Inflammatory macrophage treated with lipopolysaccharide for 4 hours (primary cell): Measurements from ENCODE around the gene FBXL4.
A peak's percentile ranks its signal among the peaks of the same experiment; 100 is the strongest.

Experiments used
- DNase-seq: peaks from one replicate; pipeline ENCODE4 v3.0.0-alpha.2; 2020

The FBXL4 gene

GRCh38 chr6:98836962-98837944 lies 110.5 kb downstream of the FBXL4 start:
- DNase-seq = no peak

- DNase-seq = no peak
Measured at GRCh38 chr6:98836025-98836961, 111.5 kb downstream of the FBXL4 start.

GRCh38 chr6:98835149-98836024 lies 112.4 kb downstream of the FBXL4 start:
- no peak for DNase-seq

GRCh38 chr6:98834060-98835031 lies 113.4 kb downstream of the FBXL4 start, which contains the start of gene POU3F2:
TSS of gene POU3F2 (plus strand) at chr6:98834574. CDS start at chr6:98834874, 300 bp downstream.
- peak; percentile 54 for DNase-seq

- no peak for DNase-seq
Measured at GRCh38 chr6:98833307-98834059, 114.3 kb downstream of the FBXL4 start.

GRCh38 chr6:98833057-98833306 lies 114.8 kb downstream of the FBXL4 start:
- DNase-seq = no peak

GRCh38 chr6:98832284-98833056 lies 115.3 kb downstream of the FBXL4 start:
- no peak for DNase-seq

- DNase-seq = no peak
Measured at GRCh38 chr6:98831959-98832283, 115.8 kb downstream of the FBXL4 start.

- DNase-seq = no peak
Measured at GRCh38 chr6:98831057-98831958, 116.4 kb downstream of the FBXL4 start.

- DNase-seq = no peak
Measured at GRCh38 chr6:98830146-98830545, 117.6 kb downstream of the FBXL4 start.

GRCh38 chr6:98828941-98829411 lies 118.8 kb downstream of the FBXL4 start:
- DNase-seq = no peak

- no peak for DNase-seq
Measured at GRCh38 chr6:98828211-98828788, 119.4 kb downstream of the FBXL4 start.

- DNase-seq = no peak
Measured at GRCh38 chr6:98827295-98828159, 120.2 kb downstream of the FBXL4 start.

GRCh38 chr6:98825600-98826230 lies 122.0 kb downstream of the FBXL4 start:
- no peak for DNase-seq

GRCh38 chr6:98824902-98825599 lies 122.7 kb downstream of the FBXL4 start:
- DNase-seq = no peak
